Measurements from ENCODE around the gene GGACT.

GGACT gene

GRCh38 chr13:100540621-100541020, 48.0 kb downstream of the GGACT start:
- TF ChIP-seq, protein P1, sequence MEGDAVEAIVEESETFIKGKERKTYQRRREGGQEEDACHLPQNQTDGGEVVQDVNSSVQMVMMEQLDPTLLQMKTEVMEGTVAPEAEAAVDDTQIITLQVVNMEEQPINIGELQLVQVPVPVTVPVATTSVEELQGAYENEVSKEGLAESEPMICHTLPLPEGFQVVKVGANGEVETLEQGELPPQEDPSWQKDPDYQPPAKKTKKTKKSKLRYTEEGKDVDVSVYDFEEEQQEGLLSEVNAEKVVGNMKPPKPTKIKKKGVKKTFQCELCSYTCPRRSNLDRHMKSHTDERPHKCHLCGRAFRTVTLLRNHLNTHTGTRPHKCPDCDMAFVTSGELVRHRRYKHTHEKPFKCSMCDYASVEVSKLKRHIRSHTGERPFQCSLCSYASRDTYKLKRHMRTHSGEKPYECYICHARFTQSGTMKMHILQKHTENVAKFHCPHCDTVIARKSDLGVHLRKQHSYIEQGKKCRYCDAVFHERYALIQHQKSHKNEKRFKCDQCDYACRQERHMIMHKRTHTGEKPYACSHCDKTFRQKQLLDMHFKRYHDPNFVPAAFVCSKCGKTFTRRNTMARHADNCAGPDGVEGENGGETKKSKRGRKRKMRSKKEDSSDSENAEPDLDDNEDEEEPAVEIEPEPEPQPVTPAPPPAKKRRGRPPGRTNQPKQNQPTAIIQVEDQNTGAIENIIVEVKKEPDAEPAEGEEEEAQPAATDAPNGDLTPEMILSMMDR (IDR thresholded peaks at IDR 0.05; ENCODE audit: control insufficient read depth, insufficient read depth, low read depth, low read length, missing control alignments) = no peak
- no peak overlapping the region for H3K4me3 ChIP-seq (ENCODE audit: control insufficient read depth, low read depth, low read length)
- no peak for DNase-seq (ENCODE audit: low read depth)

DNA sequence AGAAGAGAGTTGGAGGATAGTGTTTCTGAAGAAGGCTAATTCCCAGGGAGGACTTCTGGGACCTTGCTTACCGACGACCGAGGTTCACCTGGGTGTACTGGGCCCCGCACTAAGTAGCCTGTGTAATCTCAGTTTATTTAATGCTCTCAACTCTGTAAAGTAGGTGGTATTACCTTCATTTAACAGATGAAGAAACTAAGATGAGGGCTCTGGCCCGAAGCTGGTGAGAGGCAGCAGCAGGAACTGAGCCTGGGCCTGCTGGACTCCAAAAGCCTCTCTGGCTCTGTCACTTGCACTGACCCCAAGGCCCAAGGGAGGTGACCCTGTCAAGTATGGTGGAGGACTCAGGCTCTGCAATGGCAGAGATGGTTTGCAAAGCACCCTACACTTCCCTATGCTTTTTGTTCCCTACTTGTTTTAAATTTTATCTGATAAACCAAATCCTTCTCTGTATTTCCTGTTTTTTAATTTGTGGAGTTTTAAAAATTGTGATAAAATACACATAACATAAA, 50.6 kb downstream of the GGACT start:
- TF ChIP-seq, protein P1 (IDR thresholded peaks at IDR 0.05; ENCODE audit: control insufficient read depth, insufficient read depth, low read depth, low read length, missing control alignments) = no peak
- no peak for DNase-seq (ENCODE audit: low read depth)
- no peak overlapping the region for H3K4me3 ChIP-seq (ENCODE audit: control insufficient read depth, low read depth, low read length)

DNA sequence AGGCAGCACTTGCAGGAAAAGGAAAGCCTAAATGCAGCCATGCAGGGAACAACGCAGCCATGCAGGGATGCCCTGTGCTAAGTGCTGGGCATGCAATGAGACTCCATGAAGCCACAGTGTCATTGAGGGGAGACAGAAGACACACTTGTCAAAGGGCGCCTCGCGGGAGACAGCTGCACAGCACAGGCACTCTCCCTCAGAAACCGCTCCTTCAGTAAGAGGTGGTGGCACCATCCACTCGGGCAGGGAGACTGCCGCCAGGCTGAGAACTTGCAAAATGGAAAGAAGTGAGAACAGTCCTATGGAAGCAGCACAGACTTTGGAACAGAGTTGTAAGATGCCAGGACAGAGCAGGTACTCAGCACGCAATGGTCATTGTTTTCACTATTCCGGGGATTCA, 51.1 kb downstream of the GGACT start:
- TF ChIP-seq, protein P1 (IDR thresholded peaks at IDR 0.05; ENCODE audit: control insufficient read depth, insufficient read depth, low read depth, low read length, missing control alignments) = no peak
- no peak for DNase-seq (ENCODE audit: low read depth)
- H3K4me3 ChIP-seq (ENCODE audit: control insufficient read depth, low read depth, low read length) = no peak overlapping the region

- no peak overlapping the region for H3K4me3 ChIP-seq (ENCODE audit: control insufficient read depth, low read depth, low read length)
- no peak for DNase-seq (ENCODE audit: low read depth)
- TF ChIP-seq, protein P1 (IDR thresholded peaks at IDR 0.05; ENCODE audit: control insufficient read depth, insufficient read depth, low read depth, low read length, missing control alignments) = no peak
Observed at GRCh38 chr13:100536643-100537180, 51.9 kb downstream of the GGACT start.

- no peak overlapping the region for H3K4me3 ChIP-seq (ENCODE audit: control insufficient read depth, low read depth, low read length)
- TF ChIP-seq, protein P1 (IDR thresholded peaks at IDR 0.05; ENCODE audit: control insufficient read depth, insufficient read depth, low read depth, low read length, missing control alignments) = no peak
- no peak for DNase-seq (ENCODE audit: low read depth)
Observed at GRCh38 chr13:100535426-100536135, 53.0 kb downstream of the GGACT start.

DNA sequence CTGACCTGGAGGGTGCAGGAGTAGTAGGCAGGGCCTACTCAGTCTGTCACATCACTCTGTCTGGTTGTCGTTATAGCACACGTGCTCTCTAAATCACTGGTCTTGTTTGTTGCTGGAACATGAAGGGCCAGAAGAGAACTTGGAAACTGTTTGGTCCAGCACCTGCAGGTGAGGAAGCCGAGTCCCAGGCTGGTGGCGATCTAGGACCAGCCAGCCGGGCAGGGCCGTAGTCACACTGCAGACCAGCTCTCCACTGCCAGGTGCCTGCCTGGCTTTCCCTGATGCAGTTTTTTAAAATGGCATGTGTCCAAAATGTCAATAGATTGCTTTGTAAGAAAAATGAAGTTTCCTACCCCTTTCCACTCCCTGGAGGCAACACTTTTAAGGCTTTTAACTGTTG, 53.7 kb downstream of the GGACT start:
- DNase-seq (ENCODE audit: low read depth) = no peak
- no peak overlapping the region for H3K4me3 ChIP-seq (ENCODE audit: control insufficient read depth, low read depth, low read length)
- TF ChIP-seq, protein P1 (IDR thresholded peaks at IDR 0.05; ENCODE audit: control insufficient read depth, insufficient read depth, low read depth, low read length, missing control alignments) = no peak
